Ovary (tissue), 9 donors: ENCODE data around the gene RFX3. TPM values are rescaled to one million over a fixed set of nuclear protein-coding genes. Genes with fewer than 3 reads are reported as not detected.

Experiments
- DNase-seq, 5 donors: peaks; one replicate each; pipeline ENCODE4 v3.0.0-alpha.2; 2019 to 2020
- H3K27ac ChIP-seq, 2 donors: fragments of 200-600 bp; one replicate each; pipeline versions ENCODE4 v1.5.1 to v1.8.0; 2019 to 2022
- H3K27me3 ChIP-seq: fragments of 200-600 bp; one replicate; pipeline ENCODE4 v1.8.0; 2022
- H3K36me3 ChIP-seq: fragments of 200-600 bp; sonication (generic); one replicate; pipeline ENCODE4 v1.5.1; 2019
- H3K4me1 ChIP-seq: one replicate; pipeline ENCODE4 v1.8.1; 2013; ENCODE audit warnings: mild to moderate bottlenecking, moderate library complexity; ENCODE audit not compliant: insufficient read depth
- H3K4me3 ChIP-seq: fragments of 200-600 bp; sonication (generic); one replicate; pipeline ENCODE4 v1.5.1; 2017
- H3K9me3 ChIP-seq, 2 donors: fragments of 200-600 bp in 1 of 2; sonication (generic) in 1 of 2; one replicate each; pipeline versions ENCODE4 v1.5.1 to v1.8.1; 2013 to 2019; ENCODE audit warnings: mild to moderate bottlenecking in 1 of 2, moderate library complexity in 1 of 2
- EP300 ChIP-seq: sonication (generic); formaldehyde crosslinking; IDR thresholded peaks from one replicate; pipeline ENCODE4 v1.6.1; 2017; ENCODE audit warnings: antibody characterized with exemption
- POLR2A ChIP-seq: fragments of 450-650 bp; IDR thresholded peaks from one replicate; pipeline ENCODE4 v1.6.1; 2017; ENCODE audit warnings: antibody characterized with exemption, mild to moderate bottlenecking, moderate library complexity
- WGBS, 3 donors: extraction: QIAGEN DNeasy Blood & Tissue Kit in 1 of 3; methylation state at CpG; one replicate each; pipeline versions ENCODE4 v1.1.5 to v1.1.7; 2013 to 2017; 5-methylcytosine and 5-hydroxymethylcytosine counted together
- intact Hi-C, 4 donors: fragments of 100-400 bp; cut with DNase I; formaldehyde crosslinking; loops; one replicate each; pipeline versions ENCODE4 v1.11.0 to v1.15.1; 2022 to 2023
- polyA plus RNA-seq, 2 donors: library from polyadenylated mRNA; stranded (reverse); fragments of 200-250 nt in 1 of 2; fragments of 350-450 nt in 1 of 2; fragmentation: Illumina TruSeq in 1 of 2; extraction: RNeasy Lipid Tissue Mini Kit (QIAGEN cat#74804) in 1 of 2; gene quantifications; one replicate each; pipeline ENCODE4 v1.2.3, GENCODE V29; 2013 to 2014
- total RNA-seq, 7 donors: library from RNA; depleted of rRNA in 2 of 7; stranded (reverse); fragments of >200 nt in 2 of 7; fragmentation: NEBNext Ultra II Directional in 3 of 7; extraction: Animal tissue kit (Norgen Biotek cat#: 25700) in 3 of 7; gene quantifications; one replicate each; pipeline versions ENCODE4 v1.1.0 to v1.2.4, GENCODE V29; 2016 to 2023
- TF ChIP-seq, protein P1 (sequence below), 3 donors: fragments of 450-650 bp in 2 of 3; fragments of 200-600 bp in 1 of 3; IDR thresholded peaks; one replicate each; pipeline versions ENCODE4 v1.5.1 to v1.8.0; 2016 to 2022; ENCODE audit warnings: antibody characterized with exemption in 3 of 3, mild to moderate bottlenecking in 1 of 3
- donor health status: DM: no; HTN: no; CAD: no; lungs with moderate emphysema.
- donor health status: DM: no; HTN: no; CAD: no.
- donor health status: Bipolar disorder and iron deficiency.
- donor health status: DM: yes; HTN: yes; CAD: no.
- donor health status: DM: no; HTN: no; CAD: no.
- donor health status: DM: yes; HTN: yes; CAD: no.

Gene RFX3
- total and polyA plus RNA-seq, 9 donors = 2.6 to 22.7 (median 15.4) TPM

DNA sequence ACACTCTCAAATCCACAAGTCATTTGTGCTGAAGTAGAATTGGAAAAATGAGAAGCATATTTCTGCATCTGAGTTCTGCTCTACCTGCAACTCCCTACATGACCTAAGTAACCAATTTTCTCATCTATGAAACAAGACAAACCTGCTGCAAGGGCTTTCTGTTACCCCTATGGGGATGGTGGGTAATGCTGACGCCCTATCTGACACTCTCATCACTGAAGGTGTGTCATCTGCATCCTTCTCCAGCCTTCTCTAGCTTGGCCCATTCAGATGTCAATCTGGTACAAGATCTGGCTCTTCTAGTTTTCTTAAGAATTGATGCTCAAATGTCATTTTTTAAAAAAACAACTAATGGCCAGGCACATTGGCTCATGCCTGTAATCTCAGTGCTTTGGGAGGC is 73.8 kb downstream of the RFX3 start:
- intact Hi-C loops = no loop called here
- no peaks in the 10 kb centered on the region for H3K4me1 ChIP-seq
- no peak overlapping the region for H3K27ac ChIP-seq
- no peaks in the 10 kb centered on the region for H3K9me3 ChIP-seq
- WGBS, 3 donors = 97 to 100% (median 98%) methylated on average over 1 of the region's 1 CpG
- H3K27me3 ChIP-seq = no peaks in the 10 kb centered on the region
- DNase-seq = no peak
- H3K4me3 ChIP-seq = no peak overlapping the region
- no peaks in the 10 kb centered on the region for H3K36me3 ChIP-seq
- TF ChIP-seq, protein P1, sequence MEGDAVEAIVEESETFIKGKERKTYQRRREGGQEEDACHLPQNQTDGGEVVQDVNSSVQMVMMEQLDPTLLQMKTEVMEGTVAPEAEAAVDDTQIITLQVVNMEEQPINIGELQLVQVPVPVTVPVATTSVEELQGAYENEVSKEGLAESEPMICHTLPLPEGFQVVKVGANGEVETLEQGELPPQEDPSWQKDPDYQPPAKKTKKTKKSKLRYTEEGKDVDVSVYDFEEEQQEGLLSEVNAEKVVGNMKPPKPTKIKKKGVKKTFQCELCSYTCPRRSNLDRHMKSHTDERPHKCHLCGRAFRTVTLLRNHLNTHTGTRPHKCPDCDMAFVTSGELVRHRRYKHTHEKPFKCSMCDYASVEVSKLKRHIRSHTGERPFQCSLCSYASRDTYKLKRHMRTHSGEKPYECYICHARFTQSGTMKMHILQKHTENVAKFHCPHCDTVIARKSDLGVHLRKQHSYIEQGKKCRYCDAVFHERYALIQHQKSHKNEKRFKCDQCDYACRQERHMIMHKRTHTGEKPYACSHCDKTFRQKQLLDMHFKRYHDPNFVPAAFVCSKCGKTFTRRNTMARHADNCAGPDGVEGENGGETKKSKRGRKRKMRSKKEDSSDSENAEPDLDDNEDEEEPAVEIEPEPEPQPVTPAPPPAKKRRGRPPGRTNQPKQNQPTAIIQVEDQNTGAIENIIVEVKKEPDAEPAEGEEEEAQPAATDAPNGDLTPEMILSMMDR (IDR thresholded peaks at IDR 0.05) = no peak
- TF ChIP-seq POLR2A (no peak), EP300 (no peak)

DNA sequence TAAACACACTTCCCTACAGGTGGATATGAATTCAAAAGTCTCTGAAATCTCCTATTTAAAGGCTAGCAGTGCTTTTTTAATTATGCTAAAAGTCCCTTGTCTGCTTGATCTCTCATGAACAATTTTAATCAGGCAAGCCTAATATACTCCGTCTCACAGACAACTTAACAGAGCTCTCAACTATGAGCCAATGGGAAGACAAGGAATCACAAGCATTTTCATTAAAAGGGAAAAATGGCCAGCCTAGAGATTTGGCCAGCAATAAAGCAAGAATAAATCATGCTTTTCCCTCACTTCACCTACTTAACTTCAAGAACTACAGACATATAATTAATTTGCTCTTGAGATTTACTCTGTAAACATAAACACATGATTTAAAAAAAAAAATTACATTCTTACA is 78.0 kb downstream of the RFX3 start:
- intact Hi-C loops = no loop called here
- Histone ChIP-seq H3K4me1 (no peaks in the 10 kb centered on the region), H3K27ac (no peak overlapping the region), H3K36me3 (no peaks in the 10 kb centered on the region), H3K27me3 (no peaks in the 10 kb centered on the region), H3K9me3 (no peaks in the 10 kb centered on the region), H3K4me3 (no peak overlapping the region)
- TF ChIP-seq, protein P1 (IDR thresholded peaks at IDR 0.05) = no peak
- TF ChIP-seq POLR2A (no peak), EP300 (no peak)
- no peak for DNase-seq
- WGBS, 3 donors = 34 to 48% (median 42%) methylated on average over 1 of the region's 1 CpG

DNA sequence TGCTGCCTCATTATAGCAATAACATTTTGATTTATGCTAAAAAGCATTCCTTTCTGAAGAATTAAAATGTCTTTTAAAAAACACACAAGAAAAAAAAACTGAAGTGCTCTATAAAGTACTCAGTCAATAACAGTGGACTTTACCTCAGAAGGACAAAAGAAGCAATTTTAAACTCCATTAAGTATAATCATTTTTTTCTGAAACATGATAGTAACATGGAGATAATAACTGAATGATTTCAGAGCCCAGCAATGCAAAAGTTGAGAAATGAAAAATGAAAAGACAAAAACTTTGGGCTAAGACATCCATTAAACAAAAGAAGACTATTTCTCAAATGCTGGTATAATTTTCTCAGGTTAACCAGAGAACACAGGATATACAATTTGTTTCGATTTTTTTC is 78.7 kb downstream of the RFX3 start:
- Histone ChIP-seq H3K27ac (no peak overlapping the region), H3K27me3 (no peaks in the 10 kb centered on the region), H3K36me3 (no peaks in the 10 kb centered on the region), H3K4me3 (no peak overlapping the region), H3K4me1 (no peaks in the 10 kb centered on the region), H3K9me3 (no peaks in the 10 kb centered on the region)
- DNase-seq = no peak
- intact Hi-C loops = no loop called here
- WGBS, 3 donors = 48 to 55% (median 54%) methylated on average over 1 of the region's 1 CpG
- TF ChIP-seq EP300 (no peak), POLR2A (no peak)
- TF ChIP-seq, protein P1 (IDR thresholded peaks at IDR 0.05) = no peak

DNA sequence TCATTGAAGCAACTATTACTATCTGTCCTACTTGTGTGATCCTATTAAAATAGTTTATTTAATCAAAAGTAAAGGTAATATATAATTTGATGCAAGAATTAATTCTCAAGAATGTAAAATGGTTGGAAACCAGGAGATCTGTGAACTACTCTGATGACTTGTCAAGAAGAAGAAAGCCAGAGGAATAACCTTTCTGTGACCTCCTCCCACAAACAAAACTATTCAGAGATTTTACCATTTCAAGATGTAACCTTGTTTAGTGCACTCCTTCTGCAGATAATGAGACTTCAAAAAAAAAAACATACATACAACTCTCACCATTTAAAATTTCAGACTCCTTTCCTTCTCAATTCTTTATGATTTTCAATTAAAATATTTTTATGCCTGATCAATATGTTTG is 79.5 kb downstream of the RFX3 start:
- intact Hi-C loops = no loop called here
- Histone ChIP-seq H3K27ac (no peak overlapping the region), H3K9me3 (no peaks in the 10 kb centered on the region), H3K4me3 (no peak overlapping the region), H3K27me3 (no peaks in the 10 kb centered on the region), H3K4me1 (no peaks in the 10 kb centered on the region), H3K36me3 (no peaks in the 10 kb centered on the region)
- TF ChIP-seq POLR2A (no peak), EP300 (no peak)
- TF ChIP-seq, protein P1 (IDR thresholded peaks at IDR 0.05) = no peak
- no peak for DNase-seq

DNA sequence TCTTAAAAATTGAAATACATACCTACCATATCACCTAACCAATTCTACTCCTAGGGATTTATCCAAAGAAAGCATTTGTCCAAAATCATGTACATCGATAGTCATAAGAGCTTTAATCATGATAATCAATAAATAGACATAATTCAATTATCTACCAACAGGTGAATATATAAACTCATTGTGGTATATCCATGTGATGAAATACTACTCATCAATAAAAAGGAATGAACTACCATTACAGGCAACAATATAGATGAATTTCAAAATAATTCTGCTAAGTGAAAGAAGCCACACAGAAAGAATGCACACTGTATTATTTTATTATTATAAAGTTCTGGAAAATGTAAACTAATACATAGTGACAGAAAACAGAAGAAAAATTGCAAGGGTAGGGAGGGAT is 81.8 kb downstream of the RFX3 start:
- H3K9me3 ChIP-seq = no peaks in the 10 kb centered on the region
- WGBS, 3 donors = 96 to 100% (median 99%) methylated on average over 1 of the region's 1 CpG
- intact Hi-C loops = no loop called here
- no peak for TF ChIP-seq POLR2A
- TF ChIP-seq EP300 = no peak
- TF ChIP-seq, protein P1 (IDR thresholded peaks at IDR 0.05) = no peak
- no peaks in the 10 kb centered on the region for H3K36me3 ChIP-seq
- no peak overlapping the region for H3K4me3 ChIP-seq
- H3K4me1 ChIP-seq = no peaks in the 10 kb centered on the region
- DNase-seq = no peak
- H3K27ac ChIP-seq = no peak overlapping the region
- no peaks in the 10 kb centered on the region for H3K27me3 ChIP-seq
